Neuronal stem cell (in vitro differentiated cells): ENCODE data around the gene ZNHIT3.

ENCODE experiments used
- DNase-seq: peaks from one replicate; pipeline ENCODE4 v3.0.0-alpha.2; 2013; ENCODE audit warnings: low spot score
- H2AFZ ChIP-seq: one replicate; pipeline ENCODE4 v1.6.1; 2013; ENCODE audit warnings: mild to moderate bottlenecking, low read length, inconsistent platforms
- H2AK5ac ChIP-seq: 2 replicates; pipeline ENCODE4 v1.6.1; 2013; ENCODE audit warnings: low read depth, mild to moderate bottlenecking, inconsistent platforms, low read length, moderate library complexity, mixed read lengths
- H2BK120ac ChIP-seq: 2 replicates; pipeline ENCODE4 v1.6.1; 2013; ENCODE audit warnings: low read depth, mild to moderate bottlenecking, inconsistent platforms, low read length, moderate library complexity, mixed read lengths
- H2BK12ac ChIP-seq: one replicate; pipeline ENCODE4 v1.6.1; 2013; ENCODE audit warnings: low read length, inconsistent platforms
- H2BK15ac ChIP-seq: 2 replicates; pipeline ENCODE4 v1.6.1; 2013; ENCODE audit warnings: mild to moderate bottlenecking, low read length, inconsistent platforms, mixed read lengths
- H2BK5ac ChIP-seq: one replicate; pipeline ENCODE4 v1.6.1; 2013; ENCODE audit warnings: inconsistent platforms, mild to moderate bottlenecking, low read length, moderate library complexity
- H3K14ac ChIP-seq: one replicate; pipeline ENCODE4 v1.6.1; 2013; ENCODE audit warnings: low read length, inconsistent platforms
- H3K18ac ChIP-seq: 2 replicates; pipeline ENCODE4 v1.6.1; 2013; ENCODE audit warnings: low read length, inconsistent platforms
- H3K23ac ChIP-seq: 2 replicates; pipeline ENCODE4 v1.6.1; 2013; ENCODE audit warnings: low read depth, mild to moderate bottlenecking, mixed read lengths, low read length, inconsistent platforms; ENCODE audit not compliant: poor library complexity
- H3K27ac ChIP-seq: replicated peaks from 3 replicates; pipeline ENCODE4 v1.5.1; 2013; ENCODE audit warnings: low read length, inconsistent platforms
- H3K27me3 ChIP-seq, 3 experiments: 2 replicates each; pipeline ENCODE4 v1.6.1; 2013; ENCODE audit warnings: low read length in 3 of 3, mild to moderate bottlenecking in 2 of 3, inconsistent platforms in 1 of 3, low read depth in 1 of 3, mixed read lengths in 1 of 3, moderate library complexity in 1 of 3; ENCODE audit not compliant: control insufficient read depth in 3 of 3, insufficient read depth in 3 of 3
- H3K36me3 ChIP-seq, 2 donors: replicated peaks in 1 of 2; 2 replicates each; pipeline ENCODE4 v1.6.1; 2013; ENCODE audit warnings: low read length in 2 of 2; ENCODE audit not compliant: control insufficient read depth in 2 of 2, insufficient read depth in 2 of 2
- H3K4ac ChIP-seq: 2 replicates; pipeline ENCODE4 v1.6.1; 2013; ENCODE audit warnings: inconsistent platforms, mild to moderate bottlenecking, low read length, moderate library complexity
- H3K4me1 ChIP-seq, 2 donors: 1 replicate in 1 of 2; 2 replicates in 1 of 2; pipeline ENCODE4 v1.6.1; 2013; ENCODE audit warnings: low read length in 2 of 2, low read depth in 1 of 2; ENCODE audit not compliant: control insufficient read depth in 2 of 2, insufficient read depth in 1 of 2
- H3K4me2 ChIP-seq: one replicate; pipeline ENCODE4 v1.6.1; 2013; ENCODE audit warnings: mild to moderate bottlenecking, low read length, inconsistent platforms; ENCODE audit not compliant: insufficient read depth, poor library complexity, severe bottlenecking
- H3K4me3 ChIP-seq, 2 donors: 2 replicates each; pipeline ENCODE4 v1.5.1; 2013; ENCODE audit warnings: low read length in 2 of 2, mild to moderate bottlenecking in 2 of 2, inconsistent platforms in 1 of 2, moderate library complexity in 1 of 2
- H3K79me1 ChIP-seq: one replicate; pipeline ENCODE4 v1.6.1; 2013; ENCODE audit warnings: low read depth, mild to moderate bottlenecking, inconsistent platforms, low read length, moderate library complexity
- H3K9ac ChIP-seq: one replicate; pipeline ENCODE4 v1.6.1; 2013; ENCODE audit warnings: mild to moderate bottlenecking, low read depth, low read length, inconsistent platforms; ENCODE audit not compliant: poor library complexity
- H3K9me3 ChIP-seq, 2 donors: replicated peaks in 1 of 2; 2 replicates each; pipeline versions ENCODE3 to v1.6.1; 2013; ENCODE audit warnings: low read length in 2 of 2, mild to moderate bottlenecking in 2 of 2, inconsistent platforms in 1 of 2, low read depth in 1 of 2, mixed read lengths in 1 of 2, moderate library complexity in 1 of 2; ENCODE audit not compliant: control insufficient read depth in 2 of 2, insufficient read depth in 1 of 2
- H4K8ac ChIP-seq: one replicate; pipeline ENCODE4 v1.6.1; 2013; ENCODE audit warnings: low read depth, mild to moderate bottlenecking, inconsistent platforms, low read length, moderate library complexity
- H4K91ac ChIP-seq: one replicate; pipeline ENCODE4 v1.6.1; 2013; ENCODE audit warnings: low read length, low read depth, mild to moderate bottlenecking, inconsistent platforms; ENCODE audit not compliant: poor library complexity
- WGBS, 2 donors: extraction: QIAGEN DNeasy Blood & Tissue Kit; methylation state at CpG; one replicate each; pipeline ENCODE4 v1.1.7; 2013; ENCODE audit warnings: missing lambda C conversion rate in 2 of 2, mixed read lengths in 1 of 2; ENCODE audit not compliant: insufficient read length in 2 of 2, insufficient replicate concordance in 1 of 2; ENCODE audit errors: extremely low coverage in 2 of 2; 5-methylcytosine and 5-hydroxymethylcytosine counted together

ZNHIT3 gene

DNA sequence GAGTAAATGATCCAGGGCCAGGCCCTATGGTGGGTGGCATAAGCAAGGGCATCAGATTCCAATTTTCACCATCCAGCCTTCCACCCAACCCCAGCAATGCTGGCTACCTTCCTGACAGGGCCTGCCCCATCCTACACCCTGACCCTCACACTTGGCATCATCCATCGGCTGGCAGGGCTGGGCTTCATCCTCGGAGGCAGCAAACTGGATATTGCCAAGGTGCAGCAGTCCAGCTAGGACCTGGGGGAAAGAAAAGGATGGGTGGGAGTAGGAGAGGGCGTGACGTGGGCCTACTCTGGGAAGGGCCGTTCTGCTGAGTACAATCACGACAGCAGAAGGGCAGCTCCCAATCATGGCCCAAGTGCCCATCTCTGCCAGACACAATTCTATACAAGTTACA, 24.7 kb downstream of the ZNHIT3 start:
- Histone ChIP-seq H3K9me3 (no peaks in the 10 kb centered on the region), H4K91ac (no peak overlapping the region), H3K4me3 (no peak overlapping the region), H2BK120ac (no peak overlapping the region), H2BK15ac (no peak overlapping the region), H2BK12ac (no peak overlapping the region), H3K27ac (no peak overlapping the region), H4K8ac (no peak overlapping the region), H3K79me1 (no peaks in the 10 kb centered on the region), H3K4me1 (no peaks in the 10 kb centered on the region), H3K14ac (no peak overlapping the region), H3K23ac (no peak overlapping the region), H3K36me3 (peaks cover 42 to 96% of the 10 kb centered on the region in 2 donors), H3K27me3 (no peaks in the 10 kb centered on the region), H3K4me2 (no peak overlapping the region), H3K18ac (no peak overlapping the region), H3K4ac (no peak overlapping the region), H2AFZ (no peak overlapping the region), H3K9ac (peak overlapping the region; percentile 71), H2AK5ac (no peak overlapping the region), H2BK5ac (no peak overlapping the region)
- no CpG with 5 or more reads among the region's 6 CpGs for WGBS, 2 donors
- DNase-seq = no peak

DNA sequence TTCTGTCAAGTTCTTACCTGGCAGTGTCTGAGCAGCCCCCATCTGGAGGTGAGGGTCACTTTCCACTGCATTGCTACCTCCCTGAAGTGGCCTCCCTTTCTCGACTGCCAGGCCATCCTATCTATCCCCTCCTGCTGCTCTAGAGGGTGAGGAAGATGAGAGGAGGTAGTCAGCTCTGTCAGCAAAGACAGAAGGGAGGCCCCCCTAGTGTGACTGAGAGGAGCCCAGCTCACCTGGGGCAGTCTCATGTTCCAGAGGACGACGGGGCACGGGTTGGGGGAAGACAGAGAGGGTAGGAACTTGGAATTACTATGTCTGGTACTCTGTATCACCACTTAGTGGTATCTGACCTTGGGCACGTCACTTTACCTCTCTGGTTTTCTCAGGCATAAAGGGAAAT, 26.2 kb downstream of the ZNHIT3 start:
- Histone ChIP-seq H3K4me1 (no peaks in the 10 kb centered on the region), H3K4me2 (no peak overlapping the region), H3K36me3 (peaks cover 36 to 95% of the 10 kb centered on the region in 2 donors), H3K18ac (no peak overlapping the region), H2BK12ac (no peak overlapping the region), H2BK5ac (no peak overlapping the region), H3K9ac (no peak overlapping the region), H4K8ac (no peak overlapping the region), H3K23ac (no peak overlapping the region), H4K91ac (no peak overlapping the region), H2AFZ (no peak overlapping the region), H3K9me3 (no peaks in the 10 kb centered on the region), H2BK15ac (no peak overlapping the region), H3K79me1 (no peaks in the 10 kb centered on the region), H2AK5ac (no peak overlapping the region), H3K4me3 (no peak overlapping the region), H2BK120ac (no peak overlapping the region), H3K27ac (no peak overlapping the region), H3K27me3 (no peaks in the 10 kb centered on the region), H3K14ac (no peak overlapping the region), H3K4ac (no peak overlapping the region)
- no CpG with 5 or more reads among the region's 5 CpGs for WGBS, 2 donors
- DNase-seq = no peak

DNA sequence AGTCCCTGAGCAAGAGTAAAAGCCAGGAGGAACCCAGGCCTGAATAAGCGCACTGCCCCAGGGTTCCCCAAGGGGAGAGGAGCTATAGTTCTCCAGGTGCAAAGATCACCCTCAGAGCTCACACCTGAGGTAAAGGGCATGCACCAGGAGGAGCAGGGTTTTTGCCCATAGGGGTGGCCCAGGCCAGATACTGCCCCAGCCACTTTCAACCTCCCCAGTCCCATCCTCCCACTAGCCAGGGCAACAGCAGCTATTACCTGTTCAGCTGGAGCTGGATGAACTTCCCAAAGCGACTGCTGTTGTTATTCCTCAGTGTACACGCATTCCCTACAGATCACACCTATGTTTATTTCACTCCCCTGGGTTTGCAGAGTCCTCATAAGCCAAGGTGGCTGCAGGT, 28.4 kb downstream of the ZNHIT3 start:
- H3K18ac ChIP-seq = no peak overlapping the region
- no peak overlapping the region for H3K27ac ChIP-seq
- H3K4me2 ChIP-seq = no peak overlapping the region
- H3K79me1 ChIP-seq = no peaks in the 10 kb centered on the region
- no peak overlapping the region for H3K14ac ChIP-seq
- H2AK5ac ChIP-seq = no peak overlapping the region
- no peak overlapping the region for H3K9ac ChIP-seq
- H3K36me3 ChIP-seq = peaks cover 27 to 94% of the 10 kb centered on the region in 2 donors
- no peak overlapping the region for H3K4me3 ChIP-seq
- no peak overlapping the region for H2BK12ac ChIP-seq
- no peaks in the 10 kb centered on the region for H3K27me3 ChIP-seq
- no peak overlapping the region for H4K8ac ChIP-seq
- no peaks in the 10 kb centered on the region for H3K9me3 ChIP-seq
- H2BK5ac ChIP-seq = no peak overlapping the region
- no peak overlapping the region for H3K4ac ChIP-seq
- no peak for DNase-seq
- no peak overlapping the region for H4K91ac ChIP-seq
- H2BK120ac ChIP-seq = no peak overlapping the region
- no peaks in the 10 kb centered on the region for H3K4me1 ChIP-seq
- H2BK15ac ChIP-seq = no peak overlapping the region
- no CpG with 5 or more reads among the region's 3 CpGs for WGBS, 2 donors
- no peak overlapping the region for H3K23ac ChIP-seq
- H2AFZ ChIP-seq = no peak overlapping the region

DNA sequence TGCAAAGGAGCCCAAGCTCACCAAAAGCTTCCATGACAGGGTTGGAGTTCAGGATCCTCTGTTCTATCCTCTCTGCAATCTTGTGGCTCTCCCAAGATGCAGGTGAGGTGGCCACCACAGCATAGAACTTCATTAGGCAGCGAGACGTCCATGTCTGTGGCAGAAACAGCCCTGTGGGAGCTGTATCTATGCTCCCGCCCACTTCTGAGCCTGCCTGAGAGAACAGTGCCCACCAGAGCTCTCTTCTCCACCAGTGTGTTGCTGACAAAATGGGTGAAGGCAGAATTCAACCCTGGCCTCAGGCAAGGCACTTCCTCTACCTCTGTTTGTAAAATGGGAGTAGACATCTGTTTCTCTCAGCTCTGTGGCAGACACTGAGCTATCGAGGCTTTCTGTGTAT, 29.4 kb downstream of the ZNHIT3 start:
- Histone ChIP-seq H3K23ac (no peak overlapping the region), H3K36me3 (peaks cover 23 to 94% of the 10 kb centered on the region in 2 donors), H3K4me3 (no peak overlapping the region), H3K18ac (no peak overlapping the region), H3K27ac (no peak overlapping the region), H2AFZ (no peak overlapping the region), H3K9me3 (no peaks in the 10 kb centered on the region), H3K9ac (no peak overlapping the region), H3K4ac (no peak overlapping the region), H3K79me1 (no peaks in the 10 kb centered on the region), H3K14ac (no peak overlapping the region), H2AK5ac (no peak overlapping the region), H2BK120ac (no peak overlapping the region), H2BK12ac (no peak overlapping the region), H3K27me3 (no peaks in the 10 kb centered on the region), H2BK15ac (no peak overlapping the region), H4K91ac (no peak overlapping the region), H4K8ac (no peak overlapping the region), H3K4me1 (no peaks in the 10 kb centered on the region), H2BK5ac (no peak overlapping the region), H3K4me2 (no peak overlapping the region)
- no peak for DNase-seq
- no CpG with 5 or more reads among the region's 4 CpGs for WGBS, 2 donors
